Measurements from ENCODE around the gene RPS4Y2. TPM values are rescaled to one million over a fixed set of nuclear protein-coding genes. Genes with fewer than 3 reads are reported as not detected.

RPS4Y2 gene
- total RNA-seq, 1 experiment from 2014 or later, result not detected

DNA sequence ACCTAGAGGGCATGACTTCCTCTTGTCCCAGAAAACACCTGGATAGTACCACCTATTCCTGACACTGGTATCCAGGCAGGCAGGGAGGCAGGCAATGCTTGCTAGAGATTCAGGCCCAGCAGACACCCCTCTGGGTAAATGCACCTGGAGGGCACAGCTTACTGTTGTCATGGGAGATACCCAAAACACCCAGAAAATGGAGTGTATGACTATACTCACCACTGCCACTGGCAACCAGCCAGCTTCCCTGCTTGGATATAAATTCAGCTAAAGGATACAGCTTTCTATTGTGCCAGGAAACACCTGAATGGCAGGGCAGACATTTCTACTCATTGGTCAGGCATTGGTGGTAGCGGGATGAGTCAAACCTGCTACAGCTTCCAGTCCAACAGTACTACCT, 58.9 kb downstream of the RPS4Y2 start:
- no peak for DNase-seq (ENCODE audit: low spot score)
- H3K4me1 ChIP-seq (ENCODE audit: insufficient read depth, low read length, poor library complexity, severe bottlenecking), result no peaks in the 10 kb centered on the region
- no peak overlapping the region for H3K27ac ChIP-seq (ENCODE audit: low read depth, low read length, poor library complexity, severe bottlenecking)
- POLR2A ChIA-PET (ENCODE audit: low non-redundant PET), result no interaction called here
- CTCF ChIA-PET, result no interaction called here
- intact Hi-C loops (cut with micrococcal nuclease; ENCODE audit: unreplicated experiment), result no loop called here
- H3K27me3 ChIP-seq (replicated peaks; ENCODE audit: insufficient read depth, low read depth, low read length, poor library complexity), result no peaks in the 10 kb centered on the region
- BruUV-seq (replicated peaks), result no TSS peak
- TF ChIP-seq CTCF (conservative IDR thresholded peaks at IDR 0.05; ENCODE audit: low read depth, low read length) (no peak), EZH2 (IDR thresholded peaks at IDR 0.05; ENCODE audit: borderline replicate concordance, low read depth, low read length, poor library complexity, severe bottlenecking) (no peak)
- H3K36me3 ChIP-seq (ENCODE audit: insufficient read depth, low read length, poor library complexity, severe bottlenecking), result no peaks in the 10 kb centered on the region
- H3K9me3 ChIP-seq (ENCODE audit: low read depth, low read length, poor library complexity, severe bottlenecking), result no peaks in the 10 kb centered on the region
- H3K4me3 ChIP-seq (ENCODE audit: low read depth, low read length, poor library complexity, severe bottlenecking), result no peak overlapping the region

DNA sequence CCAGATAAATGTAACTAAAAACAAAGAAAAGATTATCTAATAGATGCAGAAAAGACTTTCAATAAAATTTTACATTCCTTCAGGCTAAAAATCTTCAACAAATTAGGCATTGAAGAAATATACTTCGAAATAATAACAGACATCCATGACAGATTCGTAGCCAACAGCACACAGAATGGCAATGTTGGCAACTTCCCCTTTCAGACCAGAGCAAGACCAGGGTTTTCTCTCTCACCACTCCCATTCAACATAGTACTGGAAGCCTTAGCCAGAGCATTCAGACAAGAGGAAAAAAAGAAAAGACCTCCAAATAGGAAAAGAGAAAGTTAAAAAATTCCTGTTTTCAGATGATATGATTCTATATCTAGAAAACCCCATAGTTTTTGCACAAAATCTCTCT, 61.2 kb downstream of the RPS4Y2 start:
- DNase-seq (ENCODE audit: low spot score), result no peak
- Histone ChIP-seq H3K4me1 (ENCODE audit: insufficient read depth, low read length, poor library complexity, severe bottlenecking) (no peaks in the 10 kb centered on the region), H3K27me3 (replicated peaks; ENCODE audit: insufficient read depth, low read depth, low read length, poor library complexity) (no peaks in the 10 kb centered on the region), H3K36me3 (ENCODE audit: insufficient read depth, low read length, poor library complexity, severe bottlenecking) (no peaks in the 10 kb centered on the region), H3K4me3 (ENCODE audit: low read depth, low read length, poor library complexity, severe bottlenecking) (no peak overlapping the region), H3K27ac (ENCODE audit: low read depth, low read length, poor library complexity, severe bottlenecking) (no peak overlapping the region), H3K9me3 (ENCODE audit: low read depth, low read length, poor library complexity, severe bottlenecking) (no peaks in the 10 kb centered on the region)
- BruUV-seq (replicated peaks), result no TSS peak
- POLR2A ChIA-PET (ENCODE audit: low non-redundant PET), result no interaction called here
- intact Hi-C loops (cut with micrococcal nuclease; ENCODE audit: unreplicated experiment), result no loop called here
- TF ChIP-seq EZH2 (IDR thresholded peaks at IDR 0.05; ENCODE audit: borderline replicate concordance, low read depth, low read length, poor library complexity, severe bottlenecking), result no peak
- TF ChIP-seq CTCF (conservative IDR thresholded peaks at IDR 0.05; ENCODE audit: low read depth, low read length), result no peak
- CTCF ChIA-PET, result no interaction called here

Other genes with a start within 250 kb of the RPS4Y2 start
- gene EIF1AY, start 180.3 kb upstream of the RPS4Y2 start, total RNA-seq (2021), result not detected in 2 replicates